Fibroblast of lung (primary cell): ENCODE data around the gene MGAT5. TPM values are rescaled to one million over a fixed set of nuclear protein-coding genes. Genes with fewer than 3 reads are reported as not detected.

Experiments
- DNase-seq, 2 donors: peaks; one replicate each; pipeline versions ENCODE4 v3.0.0 to v3.0.0-alpha.2; 2010; ENCODE audit warnings: low read depth in 2 of 2
- H2AFZ ChIP-seq: 2 replicates; pipeline ENCODE4 v1.5.1; 2012; ENCODE audit warnings: low read length, control low read depth, inconsistent platforms
- H3K27ac ChIP-seq: 2 replicates; pipeline ENCODE4 v1.5.1; 2011; ENCODE audit warnings: low read length, control low read depth; ENCODE audit not compliant: insufficient read depth
- H3K27me3 ChIP-seq: 2 replicates; pipeline ENCODE4 v1.5.1; 2011; ENCODE audit warnings: mild to moderate bottlenecking, low read length; ENCODE audit not compliant: control insufficient read depth, insufficient read depth
- H3K36me3 ChIP-seq: 2 replicates; pipeline ENCODE4 v1.5.1; 2011; ENCODE audit warnings: low read length; ENCODE audit not compliant: control insufficient read depth, insufficient read depth
- H3K4me1 ChIP-seq: 2 replicates; pipeline ENCODE4 v1.5.1; 2011; ENCODE audit warnings: low read length; ENCODE audit not compliant: control insufficient read depth, insufficient read depth; ENCODE audit errors: extremely low read depth
- H3K4me2 ChIP-seq: 2 replicates; pipeline ENCODE4 v1.5.1; 2011; ENCODE audit warnings: low read length, control low read depth; ENCODE audit not compliant: insufficient read depth; ENCODE audit errors: extremely low read depth
- H3K4me3 ChIP-seq, 4 experiments: fragments of 200-600 bp in 1 of 4; sonication (generic) in 1 of 4; replicated peaks in 1 of 4; 2 replicates each; pipeline ENCODE4 v1.5.1; 2011 to 2016; ENCODE audit warnings: low read length in 4 of 4, low read depth in 3 of 4, mild to moderate bottlenecking in 3 of 4, control low read depth in 2 of 4, inconsistent platforms in 1 of 4, mixed read lengths in 1 of 4; ENCODE audit not compliant: insufficient read depth in 1 of 4; ENCODE audit errors: control extremely low read depth in 1 of 4
- H3K79me2 ChIP-seq: 2 replicates; pipeline ENCODE4 v1.5.1; 2012; ENCODE audit warnings: mild to moderate bottlenecking, low read length, inconsistent platforms; ENCODE audit not compliant: control insufficient read depth, insufficient read depth
- H3K9ac ChIP-seq: 2 replicates; pipeline ENCODE4 v1.5.1; 2011; ENCODE audit warnings: mild to moderate bottlenecking, low read length, control low read depth; ENCODE audit not compliant: insufficient read depth
- H3K9me3 ChIP-seq: 2 replicates; pipeline ENCODE4 v1.5.1; 2012; ENCODE audit warnings: low read depth, low read length; ENCODE audit not compliant: control insufficient read depth, insufficient read depth
- H4K20me1 ChIP-seq: 2 replicates; pipeline ENCODE4 v1.5.1; 2011; ENCODE audit warnings: low read length; ENCODE audit not compliant: control insufficient read depth, insufficient read depth; ENCODE audit errors: extremely low read depth
- CTCF ChIP-seq, 2 donors: IDR thresholded peaks in 1 of 2; conservative IDR thresholded peaks in 1 of 2; 1 replicate in 1 of 2; 2 replicates in 1 of 2; pipeline ENCODE4 v1.5.1; 2011 to 2012; ENCODE audit warnings: low read length in 2 of 2, control low read depth in 1 of 2, inconsistent platforms in 1 of 2, low read depth in 1 of 2, mild to moderate bottlenecking in 1 of 2
- EZH2 ChIP-seq: IDR thresholded peaks from 2 replicates; pipeline ENCODE4 v1.5.1; 2012; ENCODE audit warnings: low read length, control low read depth, mild to moderate bottlenecking; ENCODE audit errors: missing control alignments
- polyA plus RNA-seq, 2 donors: library from polyadenylated mRNA; depleted of rRNA in 1 of 2; stranded (reverse) in 1 of 2; unstranded in 1 of 2; fragments of >200 nt; gene quantifications; 2 replicates each; pipeline ENCODE4 v1.2.1, GENCODE V29; 2011 to 2012; ENCODE audit warnings: missing spikeins in 1 of 2
- total RNA-seq: library from RNA; depleted of rRNA; stranded (reverse); fragments of >200 nt; gene quantifications from 2 replicates; pipeline ENCODE4 v1.2.1, GENCODE V29; 2014

The MGAT5 gene
- total and polyA plus RNA-seq, 2 donors (not counting 1 experiment from before 2014, with no cell fraction given), result 270 to 301 TPM

GRCh38 chr2:134360745-134361487 is 107.0 kb downstream of the MGAT5 start:
- TF ChIP-seq EZH2 (no peak), CTCF (conservative IDR thresholded peaks at IDR 0.05 in 1 of 2, IDR thresholded peaks at IDR 0.05 in 1 of 2; ENCODE audit: low read depth in 1 of 2, low read length in 2 of 2) (no peak)
- Histone ChIP-seq H3K9ac (no peak overlapping the region), H3K4me1 (peaks cover 3% of the 10 kb centered on the region), H3K27me3 (no peaks in the 10 kb centered on the region), H3K36me3 (peaks cover 2% of the 10 kb centered on the region), H4K20me1 (no peaks in the 10 kb centered on the region), H2AFZ (no peak overlapping the region), H3K4me2 (no peak overlapping the region), H3K4me3 (no peak overlapping the region), H3K9me3 (no peaks in the 10 kb centered on the region), H3K79me2 (no peaks in the 10 kb centered on the region), H3K27ac (no peak overlapping the region)
- peak in 1 of 2 donors; percentile 25 for DNase-seq

DNA sequence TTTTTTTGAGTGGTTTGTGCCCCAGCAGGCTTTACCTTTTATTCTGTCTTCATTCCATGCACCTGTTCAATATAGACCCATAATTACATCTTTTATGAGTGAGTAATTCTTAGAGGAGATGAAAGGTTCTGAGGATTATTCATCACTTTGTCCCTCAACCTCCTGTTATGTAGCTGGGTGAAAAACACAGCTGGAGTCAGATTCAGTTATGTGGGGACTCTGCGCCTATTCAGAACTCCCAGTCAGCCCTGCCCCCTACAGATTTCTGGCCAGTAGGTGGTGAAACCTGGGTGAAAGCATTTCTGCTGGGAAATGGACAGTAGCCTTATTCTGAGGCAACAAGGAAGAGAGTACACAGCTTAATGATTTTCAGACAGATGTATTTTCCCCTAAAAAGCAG is 107.8 kb downstream of the MGAT5 start:
- no peak overlapping the region for H2AFZ ChIP-seq
- no peak overlapping the region for H3K4me2 ChIP-seq
- H3K9me3 ChIP-seq, result no peaks in the 10 kb centered on the region
- no peaks in the 10 kb centered on the region for H3K79me2 ChIP-seq
- no peaks in the 10 kb centered on the region for H3K27me3 ChIP-seq
- H3K36me3 ChIP-seq, result peaks cover 2% of the 10 kb centered on the region
- no peak for DNase-seq
- no peaks in the 10 kb centered on the region for H4K20me1 ChIP-seq
- H3K4me3 ChIP-seq, result no peak overlapping the region
- H3K9ac ChIP-seq, result no peak overlapping the region
- no peak overlapping the region for H3K27ac ChIP-seq
- TF ChIP-seq CTCF (conservative IDR thresholded peaks at IDR 0.05 in 1 of 2, IDR thresholded peaks at IDR 0.05 in 1 of 2; ENCODE audit: low read depth in 1 of 2, low read length in 2 of 2) (no peak), EZH2 (no peak)
- peaks cover 3% of the 10 kb centered on the region for H3K4me1 ChIP-seq

DNA sequence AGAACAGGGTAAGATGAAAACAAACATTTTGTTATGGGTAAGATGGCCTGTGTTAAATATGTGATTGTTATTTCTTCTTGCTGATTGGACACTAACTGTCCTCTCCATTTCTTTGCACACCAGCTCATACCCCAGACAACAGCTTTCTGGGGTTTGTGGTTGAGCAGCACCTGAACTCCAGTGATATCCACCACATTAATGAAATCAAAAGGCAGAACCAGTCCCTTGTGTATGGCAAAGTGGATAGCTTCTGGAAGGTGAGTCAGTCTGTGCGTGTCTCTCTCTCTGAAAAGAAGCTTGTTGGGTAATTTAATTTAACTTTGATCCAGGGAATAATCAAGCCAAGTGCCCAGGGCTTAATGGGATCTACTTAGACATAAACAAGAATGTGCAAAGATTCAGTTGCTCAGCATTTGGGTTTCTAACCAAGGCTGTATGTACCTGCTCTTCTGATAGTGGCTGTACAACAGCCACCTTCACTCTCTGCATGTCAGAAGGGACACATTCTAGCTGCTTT is 108.3 kb downstream of the MGAT5 start:
- no peaks in the 10 kb centered on the region for H4K20me1 ChIP-seq
- H2AFZ ChIP-seq, result no peak overlapping the region
- no peaks in the 10 kb centered on the region for H3K79me2 ChIP-seq
- peaks cover 3% of the 10 kb centered on the region for H3K4me1 ChIP-seq
- no peak overlapping the region for H3K4me2 ChIP-seq
- no peak overlapping the region for H3K27ac ChIP-seq
- no peak overlapping the region for H3K4me3 ChIP-seq
- H3K9me3 ChIP-seq, result no peaks in the 10 kb centered on the region
- H3K36me3 ChIP-seq, result peaks cover 2% of the 10 kb centered on the region
- no peaks in the 10 kb centered on the region for H3K27me3 ChIP-seq
- DNase-seq, result no peak
- no peak for TF ChIP-seq CTCF (conservative IDR thresholded peaks at IDR 0.05 in 1 of 2, IDR thresholded peaks at IDR 0.05 in 1 of 2; ENCODE audit: low read depth in 1 of 2, low read length in 2 of 2)
- no peak for TF ChIP-seq EZH2
- no peak overlapping the region for H3K9ac ChIP-seq
